NCI-H2029 (cell line): ENCODE measurements around the gene TNPO3.
"Not testable (repeated sequence)": the region's sequence is repeated elsewhere in the genome, so short reads cannot be mapped to it uniquely, and the experiment has no call there.

Experiments used
- DNase-seq: peaks from one replicate; lab custom pipeline; 2025; lab: John Stamatoyannopoulos, UW

TNPO3 gene

DNA sequence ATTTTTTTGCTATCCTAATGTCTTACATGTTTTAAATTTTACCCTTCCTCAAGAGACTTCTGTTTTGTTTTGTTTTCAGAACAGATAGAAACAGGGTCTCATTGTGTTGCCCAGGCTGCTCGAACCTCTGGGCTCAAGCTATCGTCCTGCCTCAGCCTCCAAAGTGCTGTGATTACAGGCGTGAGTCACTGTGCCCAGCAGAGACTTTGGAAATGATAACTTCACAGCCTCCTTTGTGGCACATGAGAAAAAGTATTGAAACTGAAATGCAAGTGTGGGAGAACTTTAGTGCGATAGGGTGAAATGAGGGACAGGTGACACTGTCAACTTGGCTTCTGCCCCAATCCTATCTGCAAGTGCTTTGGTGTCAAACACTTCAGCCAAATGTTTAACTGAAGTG lies 95.6 kb downstream of the TNPO3 start:
- DNase-seq, result no peak

DNA sequence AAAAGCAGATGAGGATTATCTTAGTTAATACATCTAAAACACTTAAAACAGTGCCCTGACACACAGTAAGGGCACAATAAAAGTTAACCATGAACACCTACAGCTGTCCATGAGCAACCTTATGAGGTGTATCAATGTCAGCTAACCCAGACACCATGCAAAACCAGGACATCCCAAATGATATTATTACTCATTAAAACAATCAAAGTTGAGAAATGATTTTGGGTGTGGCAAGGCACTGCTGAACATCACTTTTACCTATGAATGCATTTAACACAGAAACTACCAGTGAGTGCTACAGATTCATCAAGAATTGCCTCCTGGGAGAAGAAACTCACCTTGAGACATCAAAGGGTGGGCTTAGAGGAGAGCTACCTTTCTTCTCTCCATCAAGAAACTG lies 98.9 kb downstream of the TNPO3 start:
- DNase-seq, result no peak

- peak; percentile 8 for DNase-seq
Measured at GRCh38 chr7:128954830-128955802, 99.8 kb downstream of the TNPO3 start.

- DNase-seq, result no peak
Measured at GRCh38 chr7:128954150-128954549, 100.8 kb downstream of the TNPO3 start.

- no peak for DNase-seq
Measured at GRCh38 chr7:128951296-128951695, 103.6 kb downstream of the TNPO3 start.

- DNase-seq, result no peak
Measured at GRCh38 chr7:128948976-128949760, 105.7 kb downstream of the TNPO3 start.

GRCh38 chr7:128948312-128948973 lies 106.5 kb downstream of the TNPO3 start:
- no peak for DNase-seq

- no peak for DNase-seq
Measured at GRCh38 chr7:128947854-128948253, 107.1 kb downstream of the TNPO3 start.

DNA sequence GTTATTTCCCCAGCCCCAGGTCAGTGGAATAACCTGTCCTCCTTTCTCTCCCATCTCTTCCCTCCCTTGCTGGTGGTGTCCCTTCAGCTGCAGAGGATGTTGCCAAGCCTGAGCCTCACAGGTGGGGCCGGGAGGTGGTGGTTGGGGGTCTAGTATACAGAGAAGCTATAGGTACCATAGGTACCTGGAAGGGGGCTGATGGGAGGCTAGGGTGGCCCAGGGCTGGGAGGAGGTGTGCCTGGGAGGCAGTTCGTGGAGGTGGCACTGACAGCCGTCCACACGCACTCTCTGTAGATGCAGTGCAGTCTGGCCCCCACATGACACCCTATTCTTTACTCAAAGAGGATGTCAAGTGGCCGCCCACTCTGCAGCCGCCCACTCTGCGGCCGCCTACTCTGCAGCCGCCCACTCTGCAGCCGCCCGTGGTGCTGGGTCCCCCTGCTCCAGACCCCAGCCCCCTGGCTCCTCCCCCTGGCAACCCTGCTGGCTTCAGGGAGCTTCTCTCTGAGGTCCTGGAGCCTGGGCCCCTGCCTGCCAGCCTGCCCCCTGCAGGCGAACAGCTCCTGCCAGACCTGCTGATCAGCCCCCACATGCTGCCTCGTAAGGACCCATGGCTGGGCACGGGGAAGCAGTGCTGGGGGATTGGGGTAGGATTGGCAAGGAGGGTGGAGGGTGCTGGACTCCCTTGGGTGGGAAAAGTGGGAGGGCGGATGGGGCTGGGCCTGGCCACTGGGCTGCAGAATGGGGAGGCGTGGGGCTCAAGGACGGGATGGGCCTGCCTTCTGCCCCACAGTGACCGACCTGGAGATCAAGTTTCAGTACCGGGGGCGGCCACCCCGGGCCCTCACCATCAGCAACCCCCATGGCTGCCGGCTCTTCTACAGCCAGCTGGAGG lies 107.7 kb downstream of the TNPO3 start:
- no peak for DNase-seq

- DNase-seq, result no peak
Measured at GRCh38 chr7:128945668-128946366, 109.1 kb downstream of the TNPO3 start.

DNA sequence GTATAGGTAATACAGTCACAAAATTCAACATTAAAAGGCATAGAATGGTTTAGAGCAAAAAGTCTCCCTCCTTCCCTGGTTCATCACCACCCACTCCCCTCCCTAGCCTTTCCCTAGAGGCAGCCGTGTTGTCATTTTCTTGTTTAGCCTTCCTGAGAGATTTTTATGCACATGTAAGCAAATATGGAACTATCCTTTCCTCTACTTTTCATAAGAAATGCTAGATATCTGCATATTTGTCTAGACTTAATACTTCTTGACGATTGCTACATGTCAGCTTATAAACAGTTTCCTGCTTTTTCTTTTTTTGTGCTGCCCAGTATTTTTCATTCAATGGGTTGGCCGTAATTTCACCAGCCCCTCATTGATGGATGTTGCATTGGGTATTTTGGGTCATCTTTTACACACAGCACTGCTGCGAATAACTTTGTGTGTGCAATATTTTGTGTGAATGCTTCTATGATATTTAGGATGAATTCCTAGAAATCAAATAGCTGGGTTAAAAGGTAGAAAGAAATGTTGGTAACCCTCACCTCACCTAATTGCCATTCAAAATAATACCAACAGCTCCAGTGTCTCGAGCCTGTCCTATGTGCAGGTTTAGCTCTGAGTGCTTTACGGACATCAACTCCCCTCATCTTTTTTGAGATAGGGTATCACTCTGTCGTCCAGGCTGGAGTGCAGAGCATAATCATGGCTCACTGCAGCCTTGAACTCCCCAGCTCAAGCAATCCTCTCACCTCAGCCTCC lies 110.2 kb downstream of the TNPO3 start:
- DNase-seq, result no peak

DNA sequence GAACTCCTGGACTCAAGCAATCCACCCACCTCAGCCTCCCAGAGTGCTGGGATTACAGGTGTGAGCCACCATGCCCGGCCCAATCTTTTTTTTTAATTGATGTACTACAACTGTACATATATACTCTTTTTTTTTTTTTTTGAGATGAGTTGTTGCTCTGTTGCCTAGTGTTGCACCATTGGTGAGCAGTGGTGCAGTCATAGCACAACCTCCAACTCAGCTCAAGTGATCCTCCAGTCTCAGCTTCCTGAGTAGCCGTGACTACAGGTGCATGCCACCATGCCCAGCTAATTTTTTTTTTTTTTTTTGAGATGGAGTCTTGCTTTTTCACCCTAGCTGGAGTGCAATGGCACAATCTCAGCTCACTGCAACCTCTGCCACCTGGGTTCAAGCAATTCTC lies 111.7 kb downstream of the TNPO3 start:
- not testable (repeated sequence) for DNase-seq

GRCh38 chr7:128941946-128942526 lies 112.9 kb downstream of the TNPO3 start:
- no peak for DNase-seq

DNA sequence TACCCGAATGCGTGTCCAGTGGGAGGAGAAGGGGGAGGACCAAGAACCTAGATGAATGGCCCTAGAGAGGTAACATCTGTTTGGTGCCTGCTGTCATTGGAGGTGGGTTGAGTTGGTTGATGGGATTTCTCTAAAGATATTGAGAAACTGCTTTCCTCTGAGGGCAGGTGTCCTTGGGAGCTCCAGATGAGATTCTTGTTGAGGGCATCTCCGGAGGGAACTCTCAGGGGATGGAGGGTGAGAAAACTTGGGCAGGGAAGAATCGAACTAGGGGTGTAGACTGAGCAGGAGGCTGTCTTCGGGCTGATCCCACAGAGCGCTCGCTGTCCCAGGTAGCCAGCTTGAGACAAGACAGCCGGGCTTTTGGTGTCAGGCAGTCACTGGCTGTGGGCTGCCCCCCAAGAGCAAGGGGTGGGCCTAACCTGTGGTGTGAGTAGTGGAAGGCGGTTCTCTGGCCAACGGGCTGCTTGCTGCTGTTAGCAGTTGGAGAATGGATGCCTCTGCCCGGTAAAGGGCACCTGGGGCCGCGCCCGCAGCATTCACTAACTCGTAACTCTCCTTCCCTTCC lies 113.5 kb downstream of the TNPO3 start:
- no peak for DNase-seq

GRCh38 chr7:128940494-128941322 lies 114.2 kb downstream of the TNPO3 start:
- DNase-seq, result no peak

GRCh38 chr7:128939861-128940410 lies 115.0 kb downstream of the TNPO3 start:
- DNase-seq, result no peak

- DNase-seq, result no peak
Measured at GRCh38 chr7:128939075-128939860, 115.6 kb downstream of the TNPO3 start.
